ENCODE results near the gene FOXS1. TPM values are rescaled to one million over a fixed set of nuclear protein-coding genes. Genes with fewer than 3 reads are reported as not detected.

FOXS1 gene
- total RNA-seq, 1 experiment from 2014 or later, result 0.22 TPM

- H4K91ac ChIP-seq (ENCODE audit: insufficient read length, low read depth, low read length), result no peak overlapping the region
- no peak overlapping the region for H3K18ac ChIP-seq (ENCODE audit: insufficient read length, low read depth, low read length)
- H3K56ac ChIP-seq (ENCODE audit: insufficient read length, low read depth, low read length), result no peak overlapping the region
- no peak overlapping the region for H3K27ac ChIP-seq (ENCODE audit: insufficient read length, low read depth, low read length)
- no peaks in the 10 kb centered on the region for H3K4me1 ChIP-seq (ENCODE audit: insufficient read depth, low read length)
- no peak overlapping the region for H3K9ac ChIP-seq (ENCODE audit: extremely low read depth, insufficient read length, low read length)
- H2BK120ac ChIP-seq (ENCODE audit: low read depth, low read length, poor library complexity, severe bottlenecking), result no peak overlapping the region
- no peak overlapping the region for H2BK20ac ChIP-seq (ENCODE audit: low read depth, low read length, poor library complexity, severe bottlenecking)
- no peak overlapping the region for H4K8ac ChIP-seq (replicated peaks; ENCODE audit: insufficient read length, low read depth, low read length)
- no CpG with 5 or more reads among the region's 3 CpGs for WGBS (ENCODE audit: extremely low coverage, insufficient read length, low lambda C conversion rate)
- no peak overlapping the region for H2BK5ac ChIP-seq (ENCODE audit: insufficient read length, low read length)
- Mint-ChIP-seq H3K4me1 (no peaks in the 10 kb centered on the region), H3K36me3 (ENCODE audit: insufficient read depth in 1 of 3, low read depth in 3 of 3) (peaks cover 0 to 18% (median 7%) of the 10 kb centered on the region in 3 experiments; a peak in 4 of 7 replicates), H3K27ac (no peak overlapping the region; a peak in 1 of 7 replicates), H3K9me3 (no peaks in the 10 kb centered on the region; a peak in 1 of 5 replicates), H3K4me3 (no peak overlapping the region), H3K27me3 (ENCODE audit: low read depth) (no peaks in the 10 kb centered on the region)
- no peak overlapping the region for H3K4ac ChIP-seq (ENCODE audit: low read depth, low read length)
- H2BK15ac ChIP-seq (ENCODE audit: low read depth, low read length), result no peak overlapping the region
- no peaks in the 10 kb centered on the region for H4K20me1 ChIP-seq (ENCODE audit: control insufficient read depth, insufficient read depth, insufficient read length)
- no peak for DNase-seq
- no peak overlapping the region for H2BK12ac ChIP-seq (ENCODE audit: insufficient read length, low read depth, low read length)
- no peak overlapping the region for H4K5ac ChIP-seq (ENCODE audit: insufficient read length, low read depth, low read length)
- H3K23ac ChIP-seq (ENCODE audit: insufficient read length, low read depth, low read length), result no peak overlapping the region
- TF ChIP-seq CTCF (conservative IDR thresholded peaks at IDR 0.05), result no peak
- no peaks in the 10 kb centered on the region for H3K23me2 ChIP-seq (ENCODE audit: insufficient read length, low read depth, low read length, poor library complexity, severe bottlenecking)
- H3K9me3 ChIP-seq (ENCODE audit: control insufficient read depth, low read depth, low read length), result no peaks in the 10 kb centered on the region
- no peaks in the 10 kb centered on the region for H3K79me1 ChIP-seq (ENCODE audit: insufficient read depth, low read depth, low read length, poor library complexity, severe bottlenecking)
- H3K79me2 ChIP-seq (ENCODE audit: insufficient read depth, low read length), result no peaks in the 10 kb centered on the region
- no peak overlapping the region for H3K14ac ChIP-seq (ENCODE audit: insufficient read depth, low read length)
- no peaks in the 10 kb centered on the region for H3K27me3 ChIP-seq (ENCODE audit: insufficient read depth, low read length)
- no peak overlapping the region for H2AK5ac ChIP-seq (ENCODE audit: insufficient read length, low read length)
- H3T11ph ChIP-seq (ENCODE audit: low read length), result no peak overlapping the region
- H3K4me2 ChIP-seq (ENCODE audit: insufficient read depth, insufficient read length, low read length), result no peak overlapping the region
- no peak overlapping the region for H2AFZ ChIP-seq (ENCODE audit: low read length)
These were observed 35.7 kb downstream of the FOXS1 start for GRCh38 chr20:31809661-31810060.
